Mucosa of rectum (tissue), 2 donors: ENCODE results near the gene TMEM238.
A peak's percentile ranks its signal among the peaks of the same experiment; 100 is the strongest.
"Not testable (repeated sequence)": the region's sequence is repeated elsewhere in the genome, so short reads cannot be mapped to it uniquely, and the experiment has no call there.

Source experiments
- H3K27ac ChIP-seq, 2 donors: one replicate each; pipeline ENCODE4 v1.7.0; 2013; ENCODE audit warnings: inconsistent platforms in 2 of 2, low read depth in 2 of 2, low read length in 2 of 2
- H3K27me3 ChIP-seq, 2 donors: one replicate each; pipeline ENCODE4 v1.7.0; 2013; ENCODE audit warnings: low read length in 2 of 2; ENCODE audit not compliant: control insufficient read depth in 2 of 2, insufficient read depth in 2 of 2
- H3K36me3 ChIP-seq, 2 donors: one replicate each; pipeline ENCODE4 v1.7.0; 2013; ENCODE audit warnings: low read length in 2 of 2; ENCODE audit not compliant: control insufficient read depth in 2 of 2, insufficient read depth in 2 of 2
- H3K4me1 ChIP-seq, 2 donors: one replicate each; pipeline ENCODE4 v1.7.0; 2013; ENCODE audit warnings: low read length in 2 of 2, mild to moderate bottlenecking in 1 of 2; ENCODE audit not compliant: control insufficient read depth in 2 of 2, insufficient read depth in 2 of 2
- H3K4me3 ChIP-seq, 2 donors: one replicate each; pipeline ENCODE4 v1.7.0; 2013; ENCODE audit warnings: low read length in 2 of 2
- H3K9ac ChIP-seq, 2 donors: one replicate each; pipeline ENCODE4 v1.7.0; 2013; ENCODE audit warnings: low read length in 2 of 2, low read depth in 1 of 2, mild to moderate bottlenecking in 1 of 2
- H3K9me3 ChIP-seq, 2 donors: one replicate each; pipeline ENCODE4 v1.7.0; 2013; ENCODE audit warnings: low read length in 2 of 2; ENCODE audit not compliant: control insufficient read depth in 2 of 2
- donor health status: healthy.
- donor health status: Normal muscosa, but diverticular disease.

TMEM238 gene

GRCh38 chr19:55384131-55384919 lies at the start of gene TMEM238:
Gene TMEM238 (minus strand): TSS chr19:55384292. CDS start chr19:55384259, 33 bp downstream.
- Histone ChIP-seq H3K4me3 (peak within 1 kb of the TSS; percentile 99), H3K36me3 (peaks cover 23 to 24% of the 10 kb centered on the region in 2 donors), H3K27me3 (no peaks in the 10 kb centered on the region), H3K9me3 (no peaks in the 10 kb centered on the region), H3K9ac (peak within 1 kb of the TSS; percentile 96 to 97), H3K27ac (peak within 1 kb of the TSS; percentile 95 to 96), H3K4me1 (peaks cover 42 to 44% of the 10 kb centered on the region in 2 donors)

GRCh38 chr19:55433292-55433691 lies 49.2 kb upstream of the TMEM238 start:
- H3K36me3 ChIP-seq, result no peaks in the 10 kb centered on the region

GRCh38 chr19:55432241-55432959 lies 48.3 kb upstream of the TMEM238 start:
- H3K4me1 ChIP-seq, result no peaks in the 10 kb centered on the region
- no peaks in the 10 kb centered on the region for H3K9me3 ChIP-seq
- no peak overlapping the region for H3K4me3 ChIP-seq
- H3K27me3 ChIP-seq, result peaks cover 22 to 23% of the 10 kb centered on the region in 2 donors
- H3K9ac ChIP-seq, result no peak overlapping the region
- H3K27ac ChIP-seq, result no peak overlapping the region
- no peaks in the 10 kb centered on the region for H3K36me3 ChIP-seq

More at GRCh38 chr19:55433292-55433691, 49.2 kb upstream of the TMEM238 start:
- no peak overlapping the region for H3K9ac ChIP-seq
- no peak overlapping the region for H3K27ac ChIP-seq
- H3K27me3 ChIP-seq, result peaks cover 21 to 27% of the 10 kb centered on the region in 2 donors
- no peaks in the 10 kb centered on the region for H3K4me1 ChIP-seq
- no peaks in the 10 kb centered on the region for H3K9me3 ChIP-seq
- no peak overlapping the region for H3K4me3 ChIP-seq

- H3K4me1 ChIP-seq, result no peaks in the 10 kb centered on the region
These were observed 47.1 kb upstream of the TMEM238 start for GRCh38 chr19:55431183-55431582.

GRCh38 chr19:55426042-55426441 lies 42.0 kb upstream of the TMEM238 start:
- H3K9ac ChIP-seq, result no peak overlapping the region

More at GRCh38 chr19:55431183-55431582, 47.1 kb upstream of the TMEM238 start:
- Histone ChIP-seq H3K9me3 (no peaks in the 10 kb centered on the region), H3K36me3 (no peaks in the 10 kb centered on the region), H3K4me3 (no peak overlapping the region), H3K27ac (no peak overlapping the region), H3K27me3 (peaks cover 22% of the 10 kb centered on the region in 2 donors), H3K9ac (no peak overlapping the region)

GRCh38 chr19:55424518-55424917 lies 40.4 kb upstream of the TMEM238 start:
- peaks cover 0 to 6% of the 10 kb centered on the region in 2 donors for H3K27me3 ChIP-seq
- no peaks in the 10 kb centered on the region for H3K9me3 ChIP-seq
- no peak overlapping the region for H3K27ac ChIP-seq

More at GRCh38 chr19:55426042-55426441, 42.0 kb upstream of the TMEM238 start:
- Histone ChIP-seq H3K36me3 (no peaks in the 10 kb centered on the region), H3K4me3 (no peak overlapping the region), H3K9me3 (no peaks in the 10 kb centered on the region), H3K27ac (no peak overlapping the region), H3K4me1 (no peaks in the 10 kb centered on the region), H3K27me3 (peaks cover 2 to 12% of the 10 kb centered on the region in 2 donors)

GRCh38 chr19:55423225-55424005 lies 39.3 kb upstream of the TMEM238 start:
- no peaks in the 10 kb centered on the region for H3K36me3 ChIP-seq
- H3K27me3 ChIP-seq, result peaks cover 0 to 2% of the 10 kb centered on the region in 2 donors
- no peak overlapping the region for H3K4me3 ChIP-seq
- no peaks in the 10 kb centered on the region for H3K4me1 ChIP-seq
- no peak overlapping the region for H3K27ac ChIP-seq
- no peak overlapping the region for H3K9ac ChIP-seq
- no peaks in the 10 kb centered on the region for H3K9me3 ChIP-seq

More at GRCh38 chr19:55424518-55424917, 40.4 kb upstream of the TMEM238 start:
- Histone ChIP-seq H3K36me3 (no peaks in the 10 kb centered on the region), H3K4me1 (no peaks in the 10 kb centered on the region), H3K4me3 (no peak overlapping the region), H3K9ac (no peak overlapping the region)

GRCh38 chr19:55421281-55421680 lies 37.2 kb upstream of the TMEM238 start:
- H3K27ac ChIP-seq, H3K9ac ChIP-seq, H3K27me3 ChIP-seq, H3K36me3 ChIP-seq, H3K4me3 ChIP-seq, H3K9me3 ChIP-seq, H3K4me1 ChIP-seq: not testable (repeated sequence)

- Histone ChIP-seq H3K27ac (no peak overlapping the region), H3K27me3 (no peaks in the 10 kb centered on the region), H3K4me1 (no peaks in the 10 kb centered on the region), H3K9ac (no peak overlapping the region), H3K36me3 (no peaks in the 10 kb centered on the region), H3K9me3 (no peaks in the 10 kb centered on the region), H3K4me3 (no peak overlapping the region)
These were observed 35.6 kb upstream of the TMEM238 start for GRCh38 chr19:55419624-55420236.
